ENCODE data around the gene MBNL3.

MBNL3 gene

DNA sequence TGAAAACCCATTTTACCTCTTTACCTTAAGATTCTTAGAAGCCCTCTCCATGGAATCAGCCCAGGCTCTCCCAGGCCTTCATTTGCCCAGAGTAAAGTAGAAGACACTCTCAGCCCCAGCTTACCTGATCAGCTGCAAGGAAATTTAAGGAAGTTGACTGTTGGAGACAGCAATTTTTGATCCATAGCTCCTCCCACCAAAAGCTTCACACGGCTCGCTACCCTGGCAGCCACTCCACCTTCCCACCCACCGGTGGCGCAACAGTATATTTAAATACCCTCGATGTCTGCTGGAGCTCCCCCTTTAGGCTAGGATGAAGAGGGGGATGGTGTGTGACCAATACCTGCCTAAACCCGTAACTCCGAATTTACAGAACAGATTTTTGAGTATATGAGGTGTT is 75.4 kb downstream of the MBNL3 start:
- DNase-seq, result no peak

DNA sequence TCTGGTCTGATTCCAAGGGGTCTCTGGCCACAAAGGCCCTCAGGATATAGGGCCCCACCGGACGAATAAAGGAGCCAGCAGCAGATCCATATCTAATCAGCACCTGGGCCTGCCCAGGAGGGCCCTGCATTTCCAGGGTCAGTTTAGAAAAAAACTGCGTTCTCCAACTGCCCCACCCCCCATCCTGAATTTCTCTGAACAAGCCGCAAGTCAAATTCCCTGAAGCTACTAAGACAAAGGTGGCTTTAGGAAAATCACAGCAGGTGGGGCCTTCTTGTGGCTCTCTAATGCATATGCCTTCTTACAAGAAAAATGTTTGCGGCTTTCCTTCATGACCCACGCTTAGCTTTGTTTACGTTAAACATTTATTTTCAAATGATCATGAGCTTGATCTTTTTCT is 76.6 kb downstream of the MBNL3 start:
- DNase-seq, result no peak

DNA sequence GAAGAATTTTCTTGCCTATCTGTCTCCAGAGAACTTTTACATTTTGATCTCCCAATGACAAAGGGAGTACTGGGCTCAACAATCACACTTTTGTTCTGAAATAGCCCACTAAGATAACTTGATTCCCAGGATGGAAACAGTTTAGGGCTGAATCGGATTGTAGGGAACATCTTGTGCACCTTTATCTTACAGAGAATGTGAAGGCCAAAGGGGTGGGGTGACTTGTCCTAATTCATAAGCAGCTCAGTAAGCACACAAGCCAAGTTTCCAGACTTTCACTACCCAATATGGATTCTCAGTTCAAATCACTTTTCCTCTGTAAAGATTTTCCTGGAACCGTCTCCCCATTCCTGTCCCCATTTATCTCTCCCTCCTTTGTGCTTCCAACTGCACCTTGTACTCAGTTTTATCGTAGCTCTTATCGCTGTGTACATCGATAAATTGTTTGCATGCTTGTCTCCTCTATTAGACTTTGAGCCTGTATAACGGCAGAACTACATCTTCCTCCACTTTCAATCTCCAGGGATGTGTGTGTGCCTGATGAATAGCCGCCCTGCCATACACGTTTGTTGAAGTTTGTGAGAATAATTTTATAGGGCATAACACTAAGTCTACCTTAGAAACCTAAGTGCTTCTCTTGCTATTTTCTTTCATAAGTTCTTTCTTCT is 77.4 kb downstream of the MBNL3 start:
- DNase-seq, result no peak

DNA sequence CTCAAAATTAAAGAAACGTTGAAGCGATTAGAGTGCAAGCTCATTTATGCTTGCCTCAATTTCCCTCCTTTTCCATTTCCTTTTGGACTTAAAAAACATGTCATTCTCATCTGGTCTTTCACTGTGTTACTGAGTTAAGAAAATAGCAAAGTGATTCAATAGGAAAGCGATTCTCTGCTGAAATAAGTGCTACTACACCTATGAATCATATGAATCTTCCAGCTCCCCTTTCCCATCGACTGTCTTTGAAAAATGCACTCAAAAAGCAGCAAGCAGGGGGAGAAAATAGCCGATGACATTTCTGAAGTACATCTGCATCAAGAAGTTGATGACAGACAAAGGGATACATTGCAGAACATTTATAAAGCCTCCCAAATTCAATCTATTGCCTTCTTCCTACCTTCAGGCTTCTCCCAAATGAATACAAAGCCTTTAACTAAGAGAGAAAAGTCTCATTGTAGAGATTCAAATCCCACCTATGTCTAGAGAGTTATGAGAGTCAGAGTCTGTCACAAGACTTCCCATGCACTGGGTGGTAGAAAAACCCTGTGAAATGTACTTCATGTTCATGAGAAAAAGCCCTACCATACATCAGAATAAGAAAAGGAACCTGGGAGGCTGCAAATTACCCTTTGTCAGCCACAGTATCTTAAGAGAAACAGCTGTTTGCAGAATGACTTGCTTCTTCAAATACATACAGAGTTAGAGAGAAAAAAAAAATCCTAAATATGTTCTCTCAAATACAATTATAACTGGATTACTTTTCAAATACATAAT is 78.9 kb downstream of the MBNL3 start:
- no peak for DNase-seq

DNA sequence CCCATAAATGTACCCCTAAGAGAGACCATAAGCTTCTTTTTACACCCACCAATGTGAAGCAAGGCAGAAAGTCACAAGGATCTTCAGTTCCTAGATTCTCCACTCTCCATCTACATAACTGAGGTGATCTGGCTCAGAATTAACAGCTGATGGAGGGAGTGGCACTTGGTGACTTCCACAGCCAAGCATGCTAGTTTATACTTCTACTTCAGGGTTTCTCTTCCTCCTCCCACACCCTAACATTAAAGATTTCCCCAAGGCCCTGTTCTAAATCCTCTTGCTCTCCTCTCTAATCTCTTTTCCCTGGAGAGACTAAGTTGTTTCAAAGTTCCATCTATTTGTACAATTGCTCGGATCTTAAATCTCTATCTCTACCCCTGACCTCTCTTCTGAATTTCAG is 81.1 kb downstream of the MBNL3 start:
- no peak for DNase-seq

DNA sequence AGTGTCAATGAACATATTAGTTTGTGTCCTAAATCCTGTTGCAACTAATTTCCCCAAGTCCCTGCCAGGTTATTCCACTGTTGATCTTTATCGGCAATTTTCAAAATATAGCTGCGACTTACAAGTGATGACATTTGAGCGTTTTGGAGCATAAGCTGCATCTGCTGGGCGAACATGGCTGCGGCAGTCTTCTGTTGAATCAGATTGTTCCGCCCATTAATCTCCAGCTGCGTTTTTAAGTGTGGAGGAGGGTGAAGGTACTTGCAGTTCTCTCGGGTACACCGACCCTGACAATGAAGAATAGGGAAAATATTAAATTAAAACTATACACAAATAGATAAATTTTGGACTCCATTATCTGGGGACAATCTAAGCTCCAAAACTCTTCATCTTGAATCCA is 82.7 kb downstream of the MBNL3 start:
- DNase-seq, result no peak

DNA sequence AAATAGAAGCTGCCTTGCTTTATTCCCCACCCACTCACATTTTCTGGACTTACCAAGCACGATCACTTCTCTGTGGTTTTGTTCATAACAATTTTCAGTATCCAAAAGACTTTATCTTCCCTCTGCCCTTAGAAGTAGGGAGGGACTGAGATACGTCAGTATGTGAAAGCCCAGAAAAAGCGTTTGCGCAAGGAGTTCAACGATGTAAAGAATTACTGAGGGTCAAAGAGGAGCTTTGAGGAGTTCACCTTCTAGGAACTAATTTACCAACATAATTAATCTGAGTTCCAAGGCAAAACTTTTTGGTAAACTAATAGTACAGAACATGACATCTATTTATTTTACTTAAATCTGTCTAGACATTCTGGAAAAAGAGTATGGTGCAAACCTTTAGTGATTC is 84.6 kb downstream of the MBNL3 start:
- DNase-seq, result no peak

DNA sequence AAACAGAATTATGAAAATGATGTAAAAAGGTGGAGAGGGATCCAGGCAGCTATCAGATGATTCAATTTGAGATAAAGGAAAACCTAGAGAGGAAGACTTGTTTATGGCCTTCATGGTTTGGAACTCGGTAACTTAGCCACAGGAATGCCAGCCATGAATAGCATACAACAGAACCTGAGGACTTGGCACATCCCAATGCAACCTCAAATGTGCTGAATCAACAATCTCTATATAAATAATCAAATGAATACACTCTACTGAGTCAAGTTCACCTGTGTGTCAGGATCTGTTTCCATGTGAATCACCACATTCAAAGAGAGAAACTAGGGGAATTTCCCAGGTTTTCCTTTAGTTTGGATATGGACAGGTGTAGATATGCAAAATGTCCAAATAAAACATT is 86.9 kb downstream of the MBNL3 start:
- DNase-seq, result no peak

DNA sequence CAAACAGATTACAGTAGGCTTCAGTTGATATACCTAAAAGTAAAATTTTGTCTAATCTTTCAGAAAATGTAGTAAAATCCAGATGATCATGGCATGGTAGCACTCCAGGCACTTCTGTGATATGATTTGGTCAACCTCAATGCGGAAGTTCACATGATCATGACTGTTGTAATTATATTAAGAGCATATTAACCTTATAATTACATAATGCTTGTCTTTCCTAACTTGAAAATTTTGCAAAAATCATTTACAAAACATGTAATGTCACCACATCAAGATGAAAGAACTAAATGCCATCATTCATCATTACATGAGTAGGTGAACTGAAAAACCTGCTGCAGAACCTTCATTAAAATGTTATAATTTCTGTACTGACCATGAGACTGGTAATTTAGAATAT is 88.1 kb downstream of the MBNL3 start:
- DNase-seq, result no peak

DNA sequence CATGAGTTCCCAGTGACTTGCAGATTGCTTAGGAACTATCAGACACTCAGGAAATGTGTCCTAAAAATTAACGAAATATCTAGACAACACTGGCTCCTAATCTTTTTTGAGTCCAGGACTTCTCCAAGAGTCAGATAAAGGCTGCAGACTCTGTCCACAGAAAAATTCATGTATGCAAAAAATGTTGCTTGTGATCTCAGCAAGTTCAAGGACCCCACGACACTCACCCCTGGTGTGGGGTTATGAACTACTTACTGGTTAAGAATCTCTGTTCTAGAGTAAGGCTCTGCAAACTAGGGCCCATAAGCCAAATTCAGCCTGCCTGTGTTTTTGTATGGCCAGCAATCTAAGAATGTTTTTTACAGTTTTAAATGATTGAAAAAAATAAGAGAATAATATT is 93.2 kb downstream of the MBNL3 start:
- DNase-seq, result no peak

DNA sequence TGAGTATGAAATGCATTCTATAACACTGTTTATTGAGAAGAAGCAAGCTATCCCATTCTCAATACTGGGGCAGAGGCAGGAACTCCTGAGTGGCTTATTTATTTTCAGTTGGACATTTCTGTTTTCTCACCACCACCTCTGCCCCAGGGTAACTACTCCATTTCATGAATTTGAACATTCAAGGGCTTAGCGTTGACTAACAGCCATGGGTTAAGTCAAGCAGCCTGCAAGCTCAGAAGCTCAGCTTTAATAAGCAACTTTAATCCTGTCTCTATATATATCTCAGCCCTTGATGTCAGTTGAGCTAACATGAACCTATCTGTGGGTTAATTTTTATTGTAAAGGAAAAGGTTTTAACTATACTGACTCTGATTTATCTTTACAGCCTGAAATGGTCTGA is 93.8 kb downstream of the MBNL3 start:
- no peak for DNase-seq

DNA sequence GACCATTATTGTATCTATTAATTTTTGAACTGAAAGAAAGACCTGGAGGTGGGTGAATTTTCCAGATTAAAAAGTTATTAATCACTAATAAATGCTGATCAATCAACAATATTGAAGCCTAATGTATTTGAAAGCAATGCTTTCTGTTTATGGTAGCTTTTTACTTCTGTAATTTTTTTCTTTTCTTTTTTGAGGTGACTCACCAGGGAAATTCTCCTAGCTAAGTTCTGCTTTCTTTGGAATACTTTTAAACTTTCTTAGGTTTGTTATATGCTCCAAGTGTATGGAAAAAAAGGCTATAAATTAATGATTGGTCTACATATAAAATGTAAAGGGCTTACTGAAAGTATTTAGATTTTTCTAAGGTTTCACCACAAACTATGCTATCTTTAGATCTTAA is 94.2 kb downstream of the MBNL3 start:
- DNase-seq, result no peak

DNA sequence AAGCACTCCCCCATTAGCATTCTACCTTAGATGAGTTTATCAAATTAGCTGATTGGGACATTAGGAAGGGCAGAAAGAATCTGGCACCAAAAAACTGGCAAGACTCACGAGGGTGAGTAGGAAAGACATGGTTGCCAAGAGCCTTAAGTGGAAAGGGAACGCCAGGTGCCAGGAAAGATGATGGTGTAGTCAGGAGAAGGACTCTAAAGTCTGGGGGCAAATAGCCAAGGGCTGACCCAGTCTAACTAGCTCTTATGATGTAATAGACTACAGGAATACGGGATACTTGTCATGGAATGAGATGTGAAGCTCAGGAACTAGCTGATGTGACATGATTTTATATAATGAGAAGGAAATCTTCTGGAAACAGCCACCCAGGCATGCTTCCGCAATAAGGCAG is 94.8 kb downstream of the MBNL3 start:
- DNase-seq, result no peak

DNA sequence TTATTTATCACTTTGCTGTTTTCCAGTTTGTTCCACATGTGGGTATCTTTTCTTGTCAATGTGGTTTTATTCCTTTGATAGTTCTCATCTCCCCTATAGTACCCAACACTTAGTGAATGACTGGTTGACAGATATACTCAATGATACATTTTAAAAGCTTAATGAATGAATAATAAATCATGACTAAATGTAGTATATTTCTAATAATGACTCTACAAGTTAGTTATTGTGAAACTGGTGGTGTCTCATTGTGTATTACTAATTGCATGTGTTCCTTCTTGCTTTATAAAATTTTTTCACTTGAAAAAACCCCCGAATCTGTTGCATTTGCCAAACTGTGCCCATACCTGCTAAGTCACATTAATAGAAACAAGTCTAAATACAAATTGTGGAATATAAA is 95.4 kb downstream of the MBNL3 start:
- DNase-seq, result no peak

DNA sequence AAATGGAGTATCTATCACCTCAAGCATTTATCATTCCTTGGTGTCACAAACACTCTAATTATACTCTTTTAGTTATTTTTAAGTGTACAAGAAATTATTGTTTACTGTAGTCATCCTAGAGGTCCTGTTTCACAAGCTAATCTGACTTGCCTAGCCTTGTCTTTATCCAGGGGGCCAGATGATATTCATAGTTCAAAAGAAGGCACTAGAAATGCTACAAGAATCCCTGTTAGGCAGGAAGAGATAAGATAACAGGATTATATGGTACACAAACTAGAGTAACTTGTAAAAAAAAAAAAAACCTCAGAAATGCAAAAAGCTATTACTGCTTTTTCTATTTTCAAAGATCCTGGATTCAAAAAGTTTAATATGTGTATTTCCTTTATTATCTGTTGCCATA is 95.8 kb downstream of the MBNL3 start:
- DNase-seq, result no peak

DNA sequence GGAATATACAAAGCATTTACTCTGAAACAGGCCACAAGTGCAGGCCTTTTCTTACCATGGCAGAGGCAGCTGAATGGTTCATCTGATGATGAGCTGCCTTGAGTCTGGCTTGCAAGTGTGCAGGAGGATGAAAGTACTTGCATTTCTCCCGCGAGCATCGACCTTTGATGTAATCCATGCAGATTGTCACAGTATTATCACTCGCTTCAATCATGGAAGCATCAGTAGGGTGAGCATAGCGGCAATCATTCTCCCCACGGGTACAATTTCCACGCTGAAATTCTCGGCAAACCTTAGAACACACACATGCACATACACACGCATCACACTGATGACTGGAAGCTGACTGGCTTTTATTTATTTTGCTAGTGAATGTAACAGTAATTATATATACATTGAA is 98.0 kb downstream of the MBNL3 start:
- DNase-seq, result no peak

DNA sequence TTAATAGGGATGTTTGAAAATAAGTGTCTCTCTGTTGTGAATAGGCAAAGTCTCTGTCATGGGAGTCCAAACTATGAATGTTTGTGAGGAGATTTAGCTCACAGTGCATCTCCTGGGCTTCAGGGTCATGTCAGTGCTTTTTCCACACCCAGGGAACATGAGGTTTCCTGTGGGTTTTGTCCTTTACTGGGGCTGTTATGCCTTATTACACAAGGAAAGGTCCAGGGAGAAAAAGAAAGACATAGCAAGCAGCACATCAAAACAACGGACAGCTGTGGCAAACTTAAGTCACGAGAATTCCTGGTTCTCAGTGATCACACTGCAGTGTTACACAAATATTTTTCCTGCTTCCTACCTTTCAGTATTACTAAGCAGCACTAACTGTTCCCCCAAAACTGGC is 99.4 kb downstream of the MBNL3 start:
- DNase-seq, result no peak

DNA sequence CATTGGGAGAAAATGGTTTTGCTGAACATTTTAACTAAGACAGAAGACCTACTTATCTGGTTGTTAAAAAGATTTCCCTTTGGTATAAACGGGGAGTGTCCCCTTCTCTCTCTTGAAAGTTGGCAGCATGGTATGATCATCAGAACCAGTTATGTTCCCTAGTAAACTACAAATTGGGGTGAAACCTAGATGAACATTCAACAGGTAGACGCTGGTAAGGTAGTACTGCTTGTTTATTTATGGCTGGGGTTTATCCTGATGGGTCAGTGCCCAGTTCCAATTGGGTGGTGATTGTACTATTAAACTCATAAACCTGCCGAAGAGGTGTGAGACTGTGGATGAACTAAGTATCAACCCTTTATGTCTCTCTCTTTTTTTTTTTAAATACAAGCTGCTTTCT is 100.5 kb downstream of the MBNL3 start:
- no peak for DNase-seq

DNA sequence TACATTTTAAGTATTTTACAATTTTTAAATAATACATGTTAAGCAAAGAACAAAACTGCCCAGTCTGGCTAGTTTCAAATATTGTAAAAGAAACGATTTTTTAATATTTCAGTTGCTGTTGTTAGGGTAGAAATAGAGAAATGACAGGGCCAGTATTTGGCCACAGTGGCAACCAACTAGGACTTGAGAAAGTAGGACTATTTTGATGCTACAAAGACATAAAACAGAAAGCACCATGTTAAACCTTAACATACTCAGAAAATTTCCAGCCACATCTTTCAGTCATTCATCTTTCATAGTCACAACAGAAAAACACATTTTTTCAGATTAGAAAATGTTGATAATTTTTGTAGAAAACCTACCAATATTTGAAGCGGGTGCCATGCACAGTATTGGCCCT is 104.5 kb downstream of the MBNL3 start:
- DNase-seq, result no peak

DNA sequence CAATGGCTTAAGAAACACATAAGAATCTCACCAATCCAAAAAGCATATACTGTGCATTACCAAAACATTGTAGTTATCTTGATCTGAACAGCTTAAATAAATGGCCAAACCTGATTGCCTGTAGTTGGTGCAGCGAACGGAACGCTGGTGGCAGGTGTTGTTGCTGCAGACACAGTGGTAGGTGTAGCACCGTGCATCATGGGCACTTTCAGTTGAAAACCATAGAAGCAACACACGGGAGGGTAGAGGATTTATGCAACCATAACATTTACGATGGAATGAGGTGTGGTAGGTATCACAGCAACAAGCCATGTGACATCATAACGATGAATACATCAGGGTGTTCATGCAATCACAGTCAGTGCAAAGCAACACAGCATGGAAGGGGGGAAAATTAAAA is 106.8 kb downstream of the MBNL3 start:
- DNase-seq, result no peak

DNA sequence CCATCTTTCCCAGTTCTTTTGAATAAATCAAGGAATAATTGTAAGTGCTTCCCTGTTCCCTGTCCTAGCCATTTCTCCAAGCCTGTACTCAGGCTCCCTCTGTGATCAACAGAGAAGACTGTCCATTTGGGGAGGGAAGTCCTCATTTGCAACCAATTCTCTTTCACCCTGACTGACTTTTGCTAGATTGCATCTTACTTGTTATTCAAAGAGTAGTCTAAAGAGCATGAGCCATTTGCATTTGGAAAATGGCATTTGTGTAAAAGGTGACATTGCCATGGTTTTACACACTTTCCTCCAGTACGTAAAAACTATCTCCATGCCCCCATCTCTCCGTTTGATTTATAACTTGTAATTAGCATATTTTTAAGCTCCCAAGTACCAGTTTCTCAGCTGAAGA is 110.6 kb downstream of the MBNL3 start:
- no peak for DNase-seq

DNA sequence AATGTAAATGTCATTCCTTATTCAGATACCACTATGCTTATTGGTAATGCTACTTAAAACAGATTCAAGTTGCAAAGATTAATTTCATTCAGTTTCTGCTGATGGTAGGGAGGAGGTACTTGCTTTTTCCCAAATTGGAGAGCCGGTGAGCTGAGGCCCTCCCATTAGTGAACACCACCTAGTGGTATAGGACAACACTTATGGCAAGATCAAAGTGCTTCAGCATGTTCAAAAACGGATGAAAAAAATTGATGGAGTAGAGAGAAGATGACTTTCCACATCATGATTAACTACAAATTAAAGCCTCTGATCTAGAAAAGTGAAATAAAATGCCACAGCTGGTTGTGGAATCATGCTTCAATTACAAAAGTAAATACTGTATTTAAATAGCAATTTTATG is 112.9 kb downstream of the MBNL3 start:
- DNase-seq, result no peak

DNA sequence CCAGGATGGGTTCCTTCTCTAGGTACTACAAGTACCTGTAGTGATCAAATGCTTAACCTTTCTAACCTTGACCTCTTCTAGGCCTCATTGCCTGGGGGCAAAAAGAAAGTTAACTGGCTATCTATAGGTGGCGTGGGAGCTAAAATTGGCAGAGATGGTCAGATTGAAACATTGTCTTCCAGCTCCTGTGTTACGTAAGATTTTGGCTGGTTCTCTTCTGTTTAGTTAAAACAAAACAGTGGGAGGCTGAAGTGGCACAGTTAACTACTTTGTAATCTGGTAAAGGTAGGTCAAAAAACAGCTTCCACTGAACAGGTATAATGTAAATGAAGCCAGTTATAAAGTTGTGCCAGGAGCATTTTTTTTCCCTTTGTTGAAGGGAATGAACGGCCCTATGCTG is 115.2 kb downstream of the MBNL3 start:
- no peak for DNase-seq

DNA sequence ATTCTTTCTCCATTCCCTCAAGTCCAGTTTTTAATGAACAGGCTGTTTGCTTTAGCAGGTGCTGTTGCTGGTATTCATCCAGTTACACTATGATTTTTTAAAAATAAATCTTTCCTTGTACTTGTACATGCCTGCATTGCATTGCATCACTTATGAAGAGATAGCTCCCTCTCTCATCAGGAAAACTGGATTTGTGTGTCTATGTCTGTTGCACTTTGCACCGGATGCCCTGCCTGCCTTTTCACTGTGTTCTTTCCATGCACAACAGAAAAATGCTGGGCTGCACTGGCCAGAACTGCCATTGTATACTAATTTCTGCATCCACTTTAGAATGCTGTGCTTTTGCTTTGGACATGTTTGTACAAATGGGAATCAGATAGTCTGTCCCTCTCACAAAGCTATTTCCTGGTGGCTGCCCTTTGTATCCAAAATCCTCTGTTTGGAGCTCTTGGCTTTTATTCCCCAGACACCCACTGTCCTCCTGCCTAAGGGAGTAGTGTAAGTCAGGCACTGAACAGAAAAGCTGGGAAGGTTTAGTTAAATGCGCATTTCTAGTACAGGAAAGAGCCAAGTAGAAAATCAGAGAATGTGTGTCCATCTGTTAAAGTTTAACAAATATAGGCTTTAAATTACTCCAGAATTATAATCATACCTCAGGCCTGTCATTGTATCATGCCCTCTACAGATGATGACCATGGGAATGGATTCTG is 119.1 kb downstream of the MBNL3 start:
- no peak for DNase-seq

All from cortex of kidney (tissue), 1 donor.